Glomerular visceral epithelial cell (primary cell): ENCODE results near the gene FADS6.

ENCODE experiments used
- DNase-seq: peaks from one replicate; pipeline ENCODE4 v3.0.0-alpha.2; 2016; ENCODE audit errors: extremely low spot score

FADS6 gene

DNA sequence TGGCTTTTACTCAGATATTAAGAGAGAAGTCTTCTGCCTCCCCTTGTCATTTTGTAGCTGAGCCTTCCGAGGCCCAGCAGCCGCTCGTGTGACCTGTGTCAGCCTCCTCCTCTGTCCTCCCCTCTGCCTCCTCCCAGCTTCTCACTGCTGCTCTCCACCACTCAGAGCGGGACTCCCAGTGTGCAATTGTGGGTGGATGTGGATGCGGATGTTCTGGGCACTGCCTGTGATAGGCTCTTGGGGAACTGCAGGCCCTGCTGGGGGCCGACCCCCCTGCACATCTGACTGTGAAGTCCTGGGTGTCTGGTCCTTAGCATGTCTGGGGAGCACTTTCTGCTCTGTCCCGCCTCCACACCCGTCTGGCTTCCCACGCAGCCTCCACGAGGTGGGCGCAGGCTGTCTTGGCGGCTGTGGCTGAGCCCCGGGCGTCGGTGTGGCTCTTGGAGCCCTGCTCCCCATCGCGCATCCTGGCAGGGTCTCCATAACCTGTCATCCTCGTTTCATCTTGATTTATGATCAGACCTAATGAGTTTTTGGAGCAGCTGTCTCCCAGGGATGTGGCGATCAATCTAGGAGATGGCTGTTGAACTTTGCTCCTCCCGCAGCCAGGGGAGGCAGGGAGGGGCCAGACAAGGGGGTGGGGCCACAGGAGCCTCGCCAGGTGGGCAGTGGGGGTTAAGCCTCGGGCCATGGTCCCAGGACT lies 61.8 kb downstream of the FADS6 start:
- no peak for DNase-seq

DNA sequence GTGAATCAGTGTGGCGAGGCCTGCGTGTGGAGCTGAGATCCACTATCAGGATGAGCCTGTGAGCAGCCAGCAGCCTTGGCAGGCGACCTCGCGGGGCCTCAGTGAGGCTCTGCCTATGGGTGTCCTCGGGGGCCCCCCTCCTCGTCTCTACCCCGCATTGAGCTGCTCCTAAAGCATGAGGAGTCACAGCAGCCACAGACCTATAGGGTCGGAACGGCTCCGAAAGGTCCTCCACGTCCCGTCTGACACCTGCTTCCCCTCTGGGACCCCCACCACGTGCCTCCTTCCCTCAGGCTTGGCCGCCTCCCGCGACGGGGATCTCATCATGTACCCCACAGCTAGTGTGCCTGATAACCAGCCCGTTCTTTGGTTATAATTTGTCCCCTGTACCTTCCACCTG lies 62.6 kb downstream of the FADS6 start:
- DNase-seq, result no peak

DNA sequence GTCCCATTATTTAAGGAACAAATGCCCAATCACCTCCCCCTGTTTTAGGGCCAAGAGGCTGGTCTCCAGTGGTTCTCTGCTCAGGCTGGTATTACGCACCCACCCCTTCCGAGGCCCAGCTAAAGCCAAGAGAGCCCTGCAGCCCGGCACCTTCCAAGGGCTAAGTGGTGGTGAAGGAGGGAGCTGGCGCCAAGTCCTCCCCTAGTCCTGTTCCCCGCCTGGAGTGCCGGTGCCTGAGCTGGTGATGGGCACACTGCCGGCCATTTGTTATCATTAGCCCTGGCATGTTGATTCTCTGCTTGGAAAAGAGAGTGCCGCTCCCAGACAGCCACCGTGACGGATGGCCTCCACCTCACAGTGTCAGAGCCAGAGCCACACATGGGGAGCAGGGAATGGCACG lies 65.6 kb downstream of the FADS6 start:
- no peak for DNase-seq
